HL-60 (cell line): ENCODE measurements around the gene FGR.

Experiments used
- DNase-seq, 2 experiments: peaks; one replicate each; pipeline ENCODE4 v3.0.0-alpha.2; 2010 to 2020; ENCODE audit warnings: low read depth in 1 of 2, low spot score in 1 of 2
- H3K27ac ChIP-seq: fragments of 250-450 bp; sonication (Bioruptor Pico); replicated peaks from 2 replicates; pipeline ENCODE4 v1.5.1; 2020; ENCODE audit warnings: mild to moderate bottlenecking, moderate library complexity
- H3K27me3 ChIP-seq: fragments of 250-450 bp; sonication (Bioruptor Pico); 2 replicates; pipeline ENCODE4 v1.5.1; 2021; ENCODE audit warnings: mild to moderate bottlenecking, moderate library complexity; ENCODE audit not compliant: insufficient read depth, poor library complexity, severe bottlenecking
- H3K4me3 ChIP-seq: replicated peaks from 2 replicates; pipeline ENCODE4 v1.5.1; 2011; ENCODE audit warnings: mild to moderate bottlenecking, control low read depth, low read length; ENCODE audit not compliant: insufficient read depth
- GABPA ChIP-seq: IDR thresholded peaks from 2 replicates; pipeline ENCODE4 v1.6.1; 2012; ENCODE audit warnings: low read depth
- POLR2AphosphoS5 ChIP-seq: IDR thresholded peaks from 2 replicates; pipeline ENCODE4 v1.6.1; 2012; ENCODE audit warnings: low read depth
- SPI1 ChIP-seq: IDR thresholded peaks from 2 replicates; pipeline ENCODE4 v1.6.1; 2012; ENCODE audit warnings: low read depth, mild to moderate bottlenecking, borderline replicate concordance
- TF ChIP-seq, protein P1 (sequence below): IDR thresholded peaks from one replicate; pipeline ENCODE4 v1.5.1; 2011; ENCODE audit warnings: low read length, control low read depth, inconsistent platforms; ENCODE audit not compliant: insufficient read depth
- TF ChIP-seq, protein P2 (sequence below): IDR thresholded peaks from 2 replicates; pipeline ENCODE4 v1.6.1; 2012; ENCODE audit warnings: low read depth; ENCODE audit not compliant: insufficient replicate concordance

The FGR gene

DNA sequence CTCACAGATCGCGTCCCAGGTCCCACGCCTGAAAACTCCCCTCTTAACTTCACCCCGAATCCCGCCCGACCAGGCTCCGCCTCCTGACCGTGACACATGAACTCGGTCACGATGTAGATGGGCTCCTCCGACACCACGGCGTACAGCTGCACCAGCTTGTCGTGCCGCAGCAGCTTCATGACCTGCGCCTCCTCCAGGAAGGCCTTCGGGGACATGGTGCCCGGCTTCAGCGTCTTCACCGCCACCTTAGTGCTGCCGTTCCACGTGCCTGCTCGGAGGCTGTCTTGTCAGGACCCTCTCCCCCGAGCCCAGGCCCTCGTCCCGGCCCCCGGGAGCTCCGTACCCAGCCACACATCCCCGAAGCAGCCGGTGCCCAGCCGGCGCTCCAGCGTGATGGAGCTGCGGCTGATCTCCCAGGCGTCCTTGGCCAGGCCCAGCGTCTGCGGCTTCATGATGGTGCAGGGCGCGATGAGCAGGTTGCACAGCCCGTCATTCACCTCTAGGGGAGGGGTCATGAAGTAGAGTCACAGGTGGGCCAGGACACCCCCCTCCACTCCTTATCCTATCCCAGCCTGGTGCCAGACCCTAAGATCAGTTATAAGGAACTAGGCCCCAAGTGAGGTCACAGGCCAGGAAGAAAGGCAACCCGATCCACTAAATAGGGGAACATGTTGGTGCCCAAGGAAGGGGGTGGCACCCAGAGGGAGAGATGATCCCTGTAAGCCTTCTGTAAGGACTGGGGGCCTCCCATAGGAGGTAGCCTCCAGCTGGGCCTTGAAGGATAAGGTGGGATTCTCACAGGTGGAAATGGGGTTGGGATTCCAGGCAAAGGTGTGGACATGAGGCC lies 19.4 kb downstream of the FGR start:
- TF ChIP-seq SPI1 = no peak
- TF ChIP-seq, protein P1, sequence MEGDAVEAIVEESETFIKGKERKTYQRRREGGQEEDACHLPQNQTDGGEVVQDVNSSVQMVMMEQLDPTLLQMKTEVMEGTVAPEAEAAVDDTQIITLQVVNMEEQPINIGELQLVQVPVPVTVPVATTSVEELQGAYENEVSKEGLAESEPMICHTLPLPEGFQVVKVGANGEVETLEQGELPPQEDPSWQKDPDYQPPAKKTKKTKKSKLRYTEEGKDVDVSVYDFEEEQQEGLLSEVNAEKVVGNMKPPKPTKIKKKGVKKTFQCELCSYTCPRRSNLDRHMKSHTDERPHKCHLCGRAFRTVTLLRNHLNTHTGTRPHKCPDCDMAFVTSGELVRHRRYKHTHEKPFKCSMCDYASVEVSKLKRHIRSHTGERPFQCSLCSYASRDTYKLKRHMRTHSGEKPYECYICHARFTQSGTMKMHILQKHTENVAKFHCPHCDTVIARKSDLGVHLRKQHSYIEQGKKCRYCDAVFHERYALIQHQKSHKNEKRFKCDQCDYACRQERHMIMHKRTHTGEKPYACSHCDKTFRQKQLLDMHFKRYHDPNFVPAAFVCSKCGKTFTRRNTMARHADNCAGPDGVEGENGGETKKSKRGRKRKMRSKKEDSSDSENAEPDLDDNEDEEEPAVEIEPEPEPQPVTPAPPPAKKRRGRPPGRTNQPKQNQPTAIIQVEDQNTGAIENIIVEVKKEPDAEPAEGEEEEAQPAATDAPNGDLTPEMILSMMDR = no peak
- TF ChIP-seq, protein P2, sequence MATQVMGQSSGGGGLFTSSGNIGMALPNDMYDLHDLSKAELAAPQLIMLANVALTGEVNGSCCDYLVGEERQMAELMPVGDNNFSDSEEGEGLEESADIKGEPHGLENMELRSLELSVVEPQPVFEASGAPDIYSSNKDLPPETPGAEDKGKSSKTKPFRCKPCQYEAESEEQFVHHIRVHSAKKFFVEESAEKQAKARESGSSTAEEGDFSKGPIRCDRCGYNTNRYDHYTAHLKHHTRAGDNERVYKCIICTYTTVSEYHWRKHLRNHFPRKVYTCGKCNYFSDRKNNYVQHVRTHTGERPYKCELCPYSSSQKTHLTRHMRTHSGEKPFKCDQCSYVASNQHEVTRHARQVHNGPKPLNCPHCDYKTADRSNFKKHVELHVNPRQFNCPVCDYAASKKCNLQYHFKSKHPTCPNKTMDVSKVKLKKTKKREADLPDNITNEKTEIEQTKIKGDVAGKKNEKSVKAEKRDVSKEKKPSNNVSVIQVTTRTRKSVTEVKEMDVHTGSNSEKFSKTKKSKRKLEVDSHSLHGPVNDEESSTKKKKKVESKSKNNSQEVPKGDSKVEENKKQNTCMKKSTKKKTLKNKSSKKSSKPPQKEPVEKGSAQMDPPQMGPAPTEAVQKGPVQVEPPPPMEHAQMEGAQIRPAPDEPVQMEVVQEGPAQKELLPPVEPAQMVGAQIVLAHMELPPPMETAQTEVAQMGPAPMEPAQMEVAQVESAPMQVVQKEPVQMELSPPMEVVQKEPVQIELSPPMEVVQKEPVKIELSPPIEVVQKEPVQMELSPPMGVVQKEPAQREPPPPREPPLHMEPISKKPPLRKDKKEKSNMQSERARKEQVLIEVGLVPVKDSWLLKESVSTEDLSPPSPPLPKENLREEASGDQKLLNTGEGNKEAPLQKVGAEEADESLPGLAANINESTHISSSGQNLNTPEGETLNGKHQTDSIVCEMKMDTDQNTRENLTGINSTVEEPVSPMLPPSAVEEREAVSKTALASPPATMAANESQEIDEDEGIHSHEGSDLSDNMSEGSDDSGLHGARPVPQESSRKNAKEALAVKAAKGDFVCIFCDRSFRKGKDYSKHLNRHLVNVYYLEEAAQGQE = no peak
- no peak overlapping the region for H3K4me3 ChIP-seq
- no peak for DNase-seq
- H3K27me3 ChIP-seq = no peaks in the 10 kb centered on the region
- H3K27ac ChIP-seq = no peak overlapping the region

DNA sequence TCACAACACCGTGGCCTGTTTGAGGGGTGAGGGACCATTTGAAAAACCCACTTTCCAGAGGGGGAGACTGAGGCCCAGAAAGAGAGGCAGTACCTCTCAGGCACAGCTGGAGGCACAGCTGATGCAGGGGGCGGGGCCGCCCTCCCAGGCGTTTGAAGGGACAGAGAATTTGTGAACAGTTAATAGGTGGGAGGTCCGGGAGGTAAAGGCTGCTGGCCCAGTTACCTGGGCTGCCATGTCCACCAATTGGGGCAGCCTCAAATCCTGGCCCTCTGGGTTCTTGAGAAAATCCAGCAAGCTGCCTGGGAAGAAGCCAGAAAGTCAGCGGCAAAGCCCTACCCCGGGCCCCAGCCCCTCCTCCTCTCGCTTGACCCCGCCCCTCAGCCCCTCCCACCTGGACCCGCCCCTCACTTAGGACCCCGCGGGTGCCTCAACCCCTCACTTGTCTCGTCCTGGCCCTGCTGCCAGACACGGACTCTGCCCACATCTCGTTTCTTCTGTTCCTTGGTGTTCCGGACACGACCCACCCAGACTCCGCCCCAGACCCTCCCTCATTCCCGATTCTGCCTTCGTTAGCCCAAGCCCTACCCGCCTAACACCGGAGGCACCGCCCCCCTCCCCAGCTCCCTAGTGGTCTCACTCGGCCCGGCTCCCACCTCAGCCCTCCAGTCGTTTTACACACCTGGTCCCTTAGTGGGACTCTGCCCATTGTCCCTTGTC lies 20.2 kb downstream of the FGR start:
- no peak for DNase-seq
- TF ChIP-seq, protein P2 = no peak
- TF ChIP-seq SPI1 (no peak), GABPA (no peak), POLR2AphosphoS5 (no peak)
- TF ChIP-seq, protein P1 = no peak
- Histone ChIP-seq H3K27me3 (no peaks in the 10 kb centered on the region), H3K27ac (no peak overlapping the region), H3K4me3 (no peak overlapping the region)

DNA sequence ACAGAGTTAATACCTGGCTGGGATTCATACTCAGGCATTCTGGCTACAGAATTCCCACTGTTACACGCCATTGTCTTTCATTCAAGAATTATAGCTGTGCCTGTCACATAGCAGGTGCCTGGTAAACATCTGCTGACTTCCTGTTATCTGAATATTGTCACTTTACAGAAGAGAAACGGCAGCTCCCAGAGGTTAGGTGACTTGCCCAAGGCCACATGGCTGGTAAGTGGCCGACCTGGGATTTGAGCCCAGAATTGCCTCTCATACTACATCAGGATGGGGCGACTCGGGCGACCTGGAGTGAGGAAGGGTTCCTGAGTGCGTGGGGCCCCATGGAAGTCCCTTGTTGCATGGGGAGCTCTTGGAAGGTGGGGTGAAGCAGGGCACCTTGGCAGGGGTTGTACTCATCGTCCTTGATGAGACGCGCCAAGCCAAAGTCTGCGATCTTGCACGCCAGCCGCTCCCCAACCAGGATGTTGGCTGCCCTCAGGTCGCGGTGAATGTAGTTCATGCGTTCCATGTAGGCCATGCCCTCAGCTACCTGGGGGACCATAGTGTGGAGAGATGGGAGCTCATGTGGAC lies 20.9 kb downstream of the FGR start:
- no peak for DNase-seq
- no peak overlapping the region for H3K4me3 ChIP-seq
- TF ChIP-seq SPI1 = peak; percentile 26; the same call in 1 of the 2 replicates
- TF ChIP-seq POLR2AphosphoS5 = no peak
- no peak overlapping the region for H3K27ac ChIP-seq
- H3K27me3 ChIP-seq = no peaks in the 10 kb centered on the region

DNA sequence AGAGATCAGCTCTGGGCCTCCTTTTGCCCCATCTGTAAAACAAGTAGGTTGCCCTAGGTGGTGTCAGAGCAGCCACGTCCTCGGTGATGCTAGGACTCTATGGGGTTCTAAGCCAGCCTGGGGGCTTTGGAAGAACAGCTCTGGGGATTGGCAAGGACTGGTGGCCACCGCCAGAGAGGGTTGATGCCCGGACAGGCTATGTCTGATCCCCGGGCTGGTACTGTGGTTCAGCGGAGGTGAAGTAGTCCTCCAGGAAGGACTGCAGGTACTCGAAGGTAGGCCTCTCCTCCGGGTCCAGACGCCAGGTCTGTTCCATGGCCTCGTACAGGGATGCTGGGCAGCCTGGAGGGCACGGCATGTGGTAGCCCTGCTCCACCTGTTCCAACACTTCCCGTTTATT lies 22.3 kb downstream of the FGR start:
- DNase-seq = no peak
- TF ChIP-seq GABPA = no peak
- TF ChIP-seq, protein P1 = no peak
- TF ChIP-seq SPI1 = no peak
- no peak for TF ChIP-seq POLR2AphosphoS5
- TF ChIP-seq, protein P2 = no peak

More for the DNA sequence above, 22.3 kb downstream of the FGR start:
- H3K27ac ChIP-seq = no peak overlapping the region
- H3K27me3 ChIP-seq = no peaks in the 10 kb centered on the region
- no peak overlapping the region for H3K4me3 ChIP-seq
